ENCODE measurements around the gene LRRTM4. TPM values are rescaled to one million over a fixed set of nuclear protein-coding genes. Genes with fewer than 3 reads are reported as not detected.

Gene LRRTM4
- total RNA-seq, 1 donor from 2014 or later: 0.98 TPM

DNA sequence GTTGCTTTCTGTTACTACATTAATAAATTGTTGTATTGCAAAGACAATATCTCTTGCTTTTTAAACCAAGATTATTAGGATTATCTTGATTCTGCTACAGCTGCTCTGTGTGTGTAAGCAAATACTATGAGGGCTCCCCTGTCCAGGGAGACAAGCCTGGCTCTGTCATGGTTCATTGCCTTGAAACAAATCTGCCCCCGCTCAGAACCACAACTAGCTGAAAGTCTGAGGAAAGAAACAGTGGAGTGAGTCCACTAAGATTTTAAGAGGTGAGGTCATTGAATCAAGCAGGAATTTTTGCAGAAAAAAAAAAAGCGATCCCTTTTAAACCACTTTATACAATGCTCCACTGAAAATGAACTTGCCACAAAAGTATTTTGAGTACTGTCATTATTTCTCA, 30.8 kb upstream of the LRRTM4 start:
- TF ChIP-seq, protein P1, sequence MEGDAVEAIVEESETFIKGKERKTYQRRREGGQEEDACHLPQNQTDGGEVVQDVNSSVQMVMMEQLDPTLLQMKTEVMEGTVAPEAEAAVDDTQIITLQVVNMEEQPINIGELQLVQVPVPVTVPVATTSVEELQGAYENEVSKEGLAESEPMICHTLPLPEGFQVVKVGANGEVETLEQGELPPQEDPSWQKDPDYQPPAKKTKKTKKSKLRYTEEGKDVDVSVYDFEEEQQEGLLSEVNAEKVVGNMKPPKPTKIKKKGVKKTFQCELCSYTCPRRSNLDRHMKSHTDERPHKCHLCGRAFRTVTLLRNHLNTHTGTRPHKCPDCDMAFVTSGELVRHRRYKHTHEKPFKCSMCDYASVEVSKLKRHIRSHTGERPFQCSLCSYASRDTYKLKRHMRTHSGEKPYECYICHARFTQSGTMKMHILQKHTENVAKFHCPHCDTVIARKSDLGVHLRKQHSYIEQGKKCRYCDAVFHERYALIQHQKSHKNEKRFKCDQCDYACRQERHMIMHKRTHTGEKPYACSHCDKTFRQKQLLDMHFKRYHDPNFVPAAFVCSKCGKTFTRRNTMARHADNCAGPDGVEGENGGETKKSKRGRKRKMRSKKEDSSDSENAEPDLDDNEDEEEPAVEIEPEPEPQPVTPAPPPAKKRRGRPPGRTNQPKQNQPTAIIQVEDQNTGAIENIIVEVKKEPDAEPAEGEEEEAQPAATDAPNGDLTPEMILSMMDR (IDR thresholded peaks at IDR 0.05): no peak
- TF ChIP-seq POLR2A (IDR thresholded peaks at IDR 0.05): no peak
- Histone ChIP-seq H3K27ac (no peak overlapping the region), H3K36me3 (no peaks in the 10 kb centered on the region), H3K4me1 (no peaks in the 10 kb centered on the region), H3K27me3 (no peaks in the 10 kb centered on the region), H3K4me3 (no peak overlapping the region), H3K9me3 (no peaks in the 10 kb centered on the region)
- intact Hi-C loops (cut with DNase I): no loop called here
- no peak for DNase-seq (ENCODE audit: extremely low spot score in 2 of 2)

DNA sequence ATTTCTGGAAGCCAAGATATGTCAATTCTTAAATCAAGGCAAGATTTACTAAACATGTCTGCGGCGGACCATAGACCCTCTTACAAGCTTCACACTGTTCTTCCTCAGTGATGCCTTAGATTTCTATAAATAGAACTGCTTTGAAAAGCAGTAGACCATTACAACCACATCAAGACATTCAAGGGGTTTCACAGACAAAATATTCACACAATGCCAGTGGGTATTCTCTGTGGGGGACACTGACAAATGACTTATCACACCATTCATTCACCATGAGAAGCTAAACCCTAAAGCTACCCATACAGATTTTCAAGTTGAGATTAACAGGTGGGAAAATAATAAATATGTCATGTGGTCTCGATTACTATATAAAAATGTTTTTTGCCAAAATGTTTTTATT, 15.9 kb upstream of the LRRTM4 start:
- Histone ChIP-seq H3K27me3 (no peaks in the 10 kb centered on the region), H3K4me3 (no peak overlapping the region), H3K4me1 (no peaks in the 10 kb centered on the region), H3K27ac (no peak overlapping the region), H3K36me3 (no peaks in the 10 kb centered on the region), H3K9me3 (no peaks in the 10 kb centered on the region)
- TF ChIP-seq POLR2A (IDR thresholded peaks at IDR 0.05) (no peak), POLR2AphosphoS5 (IDR thresholded peaks at IDR 0.05; ENCODE audit: insufficient read depth in 1 of 2, low read depth in 1 of 2) (no peak)
- TF ChIP-seq, protein P1 (IDR thresholded peaks at IDR 0.05): no peak
- intact Hi-C loops (cut with DNase I): no loop called here
- no peak for DNase-seq (ENCODE audit: extremely low spot score in 2 of 2)

DNA sequence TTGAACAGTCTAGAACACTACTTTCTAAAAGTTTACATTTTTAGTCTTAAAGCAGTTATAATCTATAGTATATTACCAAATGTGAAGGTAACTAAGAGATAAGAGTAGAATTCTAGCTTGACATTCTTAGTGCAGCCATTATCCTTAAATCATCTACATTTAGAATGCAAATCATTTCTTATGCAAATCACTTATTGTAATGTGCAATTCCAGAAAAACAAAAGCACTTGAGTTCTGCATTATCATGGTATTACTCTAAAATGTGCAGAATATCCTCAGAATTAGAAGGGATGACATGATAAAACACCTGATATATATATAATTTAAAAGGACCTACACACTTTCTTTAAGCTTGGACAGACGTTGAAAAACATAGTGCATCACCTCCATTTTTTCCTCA, 712 bp upstream of the LRRTM4 start:
- DNase-seq (ENCODE audit: extremely low spot score in 2 of 2): no peak
- Histone ChIP-seq H3K9me3 (no peaks in the 10 kb centered on the region), H3K27me3 (no peaks in the 10 kb centered on the region), H3K4me3 (no peak overlapping the region), H3K36me3 (no peaks in the 10 kb centered on the region), H3K4me1 (no peaks in the 10 kb centered on the region), H3K27ac (no peak overlapping the region)
- TF ChIP-seq, protein P1 (IDR thresholded peaks at IDR 0.05): no peak
- no peak for TF ChIP-seq POLR2AphosphoS5 (IDR thresholded peaks at IDR 0.05; ENCODE audit: insufficient read depth in 1 of 2, low read depth in 1 of 2)
- TF ChIP-seq POLR2A (IDR thresholded peaks at IDR 0.05): no peak
- intact Hi-C loops (cut with DNase I): no loop called here

DNA sequence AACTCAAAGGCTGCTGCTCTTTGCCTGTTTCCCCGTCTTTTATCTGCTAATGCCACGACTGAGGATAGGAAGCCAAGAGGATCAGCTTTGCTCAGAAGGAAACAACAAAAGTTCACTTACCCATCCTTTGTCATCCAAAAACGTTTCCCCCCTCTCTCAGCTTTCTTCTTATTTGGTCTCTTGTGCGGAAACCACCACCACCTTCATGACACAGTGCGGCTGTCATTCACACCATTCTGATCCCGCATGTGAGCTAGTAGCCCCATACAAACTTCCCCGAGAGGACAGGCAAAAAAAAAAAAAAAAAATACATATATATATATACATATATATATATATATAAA, 656 bp downstream of the LRRTM4 start:
- no peaks in the 10 kb centered on the region for H3K4me1 ChIP-seq
- TF ChIP-seq POLR2A (IDR thresholded peaks at IDR 0.05) (no peak), POLR2AphosphoS5 (IDR thresholded peaks at IDR 0.05; ENCODE audit: insufficient read depth in 1 of 2, low read depth in 1 of 2) (no peak)
- TF ChIP-seq, protein P1 (IDR thresholded peaks at IDR 0.05): no peak
- DNase-seq (ENCODE audit: extremely low spot score in 2 of 2): no peak
- intact Hi-C loops (cut with DNase I): no loop called here
- no peaks in the 10 kb centered on the region for H3K36me3 ChIP-seq
- H3K27ac ChIP-seq: no peak overlapping the region
- no peaks in the 10 kb centered on the region for H3K27me3 ChIP-seq
- no peaks in the 10 kb centered on the region for H3K9me3 ChIP-seq
- H3K4me3 ChIP-seq: no peak overlapping the region

DNA sequence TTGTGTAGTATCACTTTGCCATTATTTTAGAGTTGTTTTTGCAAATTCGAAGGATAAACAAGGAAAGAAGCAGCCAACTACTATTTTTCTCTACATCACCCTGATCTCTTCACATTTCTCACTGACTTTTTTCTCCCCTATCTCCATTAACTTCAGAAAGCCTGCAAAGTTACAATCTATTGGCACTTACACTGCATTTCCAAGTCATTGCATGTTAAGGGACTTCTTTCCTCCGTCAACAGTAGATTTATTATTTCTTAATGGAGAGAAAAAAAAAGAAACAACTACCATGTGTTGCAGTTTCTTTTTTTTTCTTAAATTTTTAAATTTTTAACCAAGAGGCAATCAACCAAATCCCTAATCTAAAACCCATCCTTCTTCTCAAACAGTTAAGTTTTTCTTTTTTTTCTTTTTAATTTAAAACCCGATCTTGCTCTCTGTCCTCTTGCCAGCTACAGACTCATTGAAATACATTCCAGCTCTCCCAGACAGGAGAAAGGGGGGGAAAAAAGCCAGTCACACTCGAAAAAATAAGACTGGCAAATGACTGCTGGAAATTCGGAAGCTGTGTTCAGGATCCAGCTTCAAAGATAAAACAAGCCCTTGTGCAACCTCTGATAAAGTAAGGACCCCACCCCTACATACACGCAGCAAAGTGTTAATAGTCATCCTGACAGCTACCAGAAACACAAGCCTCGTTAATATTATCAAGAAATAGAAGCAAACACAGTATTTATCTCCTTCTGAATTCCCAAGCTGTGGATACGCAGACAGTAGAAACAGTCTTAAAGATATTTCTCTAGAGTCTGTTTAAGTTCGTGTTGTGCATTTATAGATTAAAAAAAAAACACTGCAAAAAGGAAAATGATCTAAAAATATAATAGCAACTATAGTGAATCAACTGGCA, 1.3 kb downstream of the LRRTM4 start:
- Histone ChIP-seq H3K27ac (no peak overlapping the region), H3K27me3 (no peaks in the 10 kb centered on the region), H3K9me3 (no peaks in the 10 kb centered on the region), H3K36me3 (no peaks in the 10 kb centered on the region), H3K4me1 (no peaks in the 10 kb centered on the region), H3K4me3 (peak overlapping the region; percentile 6 to 25)
- no peak for TF ChIP-seq POLR2AphosphoS5 (IDR thresholded peaks at IDR 0.05; ENCODE audit: insufficient read depth in 1 of 2, low read depth in 1 of 2)
- TF ChIP-seq POLR2A (IDR thresholded peaks at IDR 0.05): no peak
- TF ChIP-seq, protein P1 (IDR thresholded peaks at IDR 0.05): no peak
- no peak for DNase-seq (ENCODE audit: extremely low spot score in 2 of 2)
- intact Hi-C loops (cut with DNase I): no loop called here

Data from vagina (tissue), 2 donors.